Endodermal cell (in vitro differentiated cells): ENCODE data around the gene SLC16A14. TPM values are rescaled to one million over a fixed set of nuclear protein-coding genes. Genes with fewer than 3 reads are reported as not detected.

ENCODE experiments used
- DNase-seq: peaks from one replicate; pipeline ENCODE4 v3.0.0-alpha.2; 2017
- H3K27ac ChIP-seq: 2 replicates; pipeline ENCODE4 v1.5.1; 2013; ENCODE audit warnings: mild to moderate bottlenecking, low read depth, low read length, moderate library complexity
- H3K27me3 ChIP-seq: 2 replicates; pipeline ENCODE4 v1.6.1; 2013; ENCODE audit warnings: mild to moderate bottlenecking, low read length, moderate library complexity; ENCODE audit not compliant: insufficient read depth, control insufficient read depth, poor library complexity, severe bottlenecking
- H3K36me3 ChIP-seq: 2 replicates; pipeline ENCODE4 v1.7.0; 2013; ENCODE audit warnings: mild to moderate bottlenecking, low read length, moderate library complexity; ENCODE audit not compliant: control insufficient read depth, insufficient read depth
- H3K4me1 ChIP-seq: one replicate; pipeline ENCODE4 v1.7.0; 2013; ENCODE audit warnings: low read length; ENCODE audit not compliant: control insufficient read depth, insufficient read depth
- H3K4me3 ChIP-seq: 2 replicates; pipeline ENCODE4 v1.5.1; 2013; ENCODE audit warnings: mild to moderate bottlenecking, low read length, moderate library complexity
- H3K9ac ChIP-seq: 2 replicates; pipeline ENCODE4 v1.6.1; 2013; ENCODE audit warnings: mild to moderate bottlenecking, low read length, moderate library complexity; ENCODE audit not compliant: poor library complexity, severe bottlenecking; ENCODE audit errors: extremely low read depth
- H3K9me3 ChIP-seq: 2 replicates; pipeline ENCODE4 v1.6.1; 2013; ENCODE audit warnings: mild to moderate bottlenecking, low read length, moderate library complexity; ENCODE audit not compliant: control insufficient read depth
- H3K27ac Mint-ChIP-seq: 2 replicates; pipeline ENCODE4 v1.8.0; 2020; ENCODE audit warnings: mixed read lengths
- H3K27me3 Mint-ChIP-seq: 2 replicates; pipeline ENCODE4 v1.8.0; 2021; ENCODE audit warnings: mild to moderate bottlenecking, mixed read lengths; ENCODE audit not compliant: insufficient read depth
- H3K36me3 Mint-ChIP-seq: 2 replicates; pipeline ENCODE4 v1.8.0; 2020; ENCODE audit warnings: low read depth, mixed read lengths
- H3K4me1 Mint-ChIP-seq: 2 replicates; pipeline ENCODE4 v1.8.0; 2020; ENCODE audit warnings: mixed read lengths
- H3K4me3 Mint-ChIP-seq: 2 replicates; pipeline ENCODE4 v1.8.0; 2020; ENCODE audit warnings: mild to moderate bottlenecking, moderate library complexity, mixed read lengths
- H3K9me3 Mint-ChIP-seq: 2 replicates; pipeline ENCODE4 v1.8.0; 2020; ENCODE audit warnings: mild to moderate bottlenecking, mixed read lengths
- CTCF ChIP-seq: fragments of 200-600 bp; sonication (generic); conservative IDR thresholded peaks from 2 replicates; pipeline ENCODE4 v1.5.0; 2021; ENCODE audit warnings: antibody characterized with exemption, mild to moderate bottlenecking
- WGBS, 2 experiments: methylation state at CpG; one replicate each; pipeline versions ENCODE4 v1.1.5 to v1.1.7; 2013; ENCODE audit warnings: missing lambda C conversion rate in 2 of 2, mixed read lengths in 1 of 2; ENCODE audit not compliant: insufficient coverage in 1 of 2, insufficient read length in 1 of 2; 5-methylcytosine and 5-hydroxymethylcytosine counted together
- total RNA-seq, 2 donors: library from RNA; stranded (reverse); fragmentation: NEBNext Ultra II Directional in 1 of 2; extraction: Animal tissue kit (Norgen Biotek cat#: 25700) in 1 of 2; gene quantifications; 2 replicates in 1 of 2; 3 replicates in 1 of 2; pipeline ENCODE4 v1.2.1, GENCODE V29; 2021

Gene SLC16A14
- total RNA-seq, 2 donors from 2014 or later: 1.2 to 10.2 TPM

DNA sequence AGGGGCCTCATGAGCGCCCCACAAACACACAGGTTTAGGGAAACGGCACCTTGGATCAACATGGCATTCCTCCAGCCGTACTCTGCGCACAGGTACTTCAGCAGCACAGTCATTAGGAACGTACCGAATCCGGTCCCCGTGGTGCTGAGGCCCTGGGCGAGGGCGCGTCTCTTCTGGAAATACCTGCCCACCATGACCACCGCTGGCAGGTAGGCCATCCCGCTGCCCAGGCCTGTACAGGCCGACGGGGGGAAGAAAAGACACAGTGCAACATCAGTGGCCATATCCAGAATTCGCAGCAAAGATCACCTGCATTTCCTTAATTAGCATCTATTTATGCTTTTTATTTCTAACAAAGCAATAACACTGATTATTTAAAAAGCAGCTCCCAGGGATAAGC is 22.2 kb downstream of the SLC16A14 start:
- no peak for DNase-seq
- no peaks in the 10 kb centered on the region for H3K9me3 Mint-ChIP-seq
- H3K27me3 ChIP-seq: no peaks in the 10 kb centered on the region
- no peak overlapping the region for H3K27ac Mint-ChIP-seq
- H3K9me3 ChIP-seq: no peaks in the 10 kb centered on the region
- 90 to 95% methylated on average over 4 to 16 of the region's 16 CpGs for WGBS, 2 experiments
- H3K4me1 Mint-ChIP-seq: no peaks in the 10 kb centered on the region
- no peaks in the 10 kb centered on the region for H3K27me3 Mint-ChIP-seq
- H3K4me1 ChIP-seq: no peaks in the 10 kb centered on the region
- H3K27ac ChIP-seq: no peak overlapping the region
- no peak for TF ChIP-seq CTCF
- H3K36me3 ChIP-seq: no peaks in the 10 kb centered on the region
- H3K36me3 Mint-ChIP-seq: no peaks in the 10 kb centered on the region
- no peak overlapping the region for H3K9ac ChIP-seq
- no peak overlapping the region for H3K4me3 ChIP-seq
- H3K4me3 Mint-ChIP-seq: no peak overlapping the region

GRCh38 chr2:230043461-230043860 is 25.3 kb downstream of the SLC16A14 start:
- 89 to 95% methylated on average over 1 to 2 of the region's 2 CpGs for WGBS, 2 experiments
- Histone ChIP-seq H3K9ac (no peak overlapping the region), H3K4me3 (no peak overlapping the region)

GRCh38 chr2:230043025-230043424 is 25.7 kb downstream of the SLC16A14 start:
- TF ChIP-seq CTCF: no peak

More at GRCh38 chr2:230043461-230043860, 25.3 kb downstream of the SLC16A14 start:
- no peaks in the 10 kb centered on the region for H3K27me3 ChIP-seq
- Mint-ChIP-seq H3K4me3 (no peak overlapping the region), H3K27ac (no peak overlapping the region), H3K36me3 (no peaks in the 10 kb centered on the region), H3K4me1 (peaks cover 2% of the 10 kb centered on the region), H3K27me3 (no peaks in the 10 kb centered on the region), H3K9me3 (no peaks in the 10 kb centered on the region)
- no peaks in the 10 kb centered on the region for H3K4me1 ChIP-seq
- no peaks in the 10 kb centered on the region for H3K9me3 ChIP-seq
- H3K36me3 ChIP-seq: no peaks in the 10 kb centered on the region
- no peak for TF ChIP-seq CTCF
- no peak for DNase-seq
- H3K27ac ChIP-seq: no peak overlapping the region

More at GRCh38 chr2:230043025-230043424, 25.7 kb downstream of the SLC16A14 start:
- no peaks in the 10 kb centered on the region for H3K9me3 Mint-ChIP-seq
- WGBS, 2 experiments: 69 to 73% methylated on average over 4 to 5 of the region's 5 CpGs
- DNase-seq: no peak
- H3K27me3 Mint-ChIP-seq: no peaks in the 10 kb centered on the region
- Histone ChIP-seq H3K27me3 (no peaks in the 10 kb centered on the region), H3K4me3 (no peak overlapping the region), H3K9me3 (no peaks in the 10 kb centered on the region), H3K27ac (no peak overlapping the region), H3K36me3 (no peaks in the 10 kb centered on the region), H3K4me1 (no peaks in the 10 kb centered on the region), H3K9ac (no peak overlapping the region)
- H3K4me1 Mint-ChIP-seq: peaks cover 2% of the 10 kb centered on the region
- H3K4me3 Mint-ChIP-seq: no peak overlapping the region
- no peak overlapping the region for H3K27ac Mint-ChIP-seq
- H3K36me3 Mint-ChIP-seq: no peaks in the 10 kb centered on the region
